HG03064 (cell line): ENCODE data around the gene TASOR2.
A peak's percentile ranks its signal among the peaks of the same experiment; 100 is the strongest.

Source experiments
- ATAC-seq: cut with Tn5 transposase; IDR thresholded peaks from one replicate; pipeline ENCODE4 v1.9.1; 2021; ENCODE audit warnings: low read depth; ENCODE audit not compliant: unreplicated experiment

Gene TASOR2, protein sequence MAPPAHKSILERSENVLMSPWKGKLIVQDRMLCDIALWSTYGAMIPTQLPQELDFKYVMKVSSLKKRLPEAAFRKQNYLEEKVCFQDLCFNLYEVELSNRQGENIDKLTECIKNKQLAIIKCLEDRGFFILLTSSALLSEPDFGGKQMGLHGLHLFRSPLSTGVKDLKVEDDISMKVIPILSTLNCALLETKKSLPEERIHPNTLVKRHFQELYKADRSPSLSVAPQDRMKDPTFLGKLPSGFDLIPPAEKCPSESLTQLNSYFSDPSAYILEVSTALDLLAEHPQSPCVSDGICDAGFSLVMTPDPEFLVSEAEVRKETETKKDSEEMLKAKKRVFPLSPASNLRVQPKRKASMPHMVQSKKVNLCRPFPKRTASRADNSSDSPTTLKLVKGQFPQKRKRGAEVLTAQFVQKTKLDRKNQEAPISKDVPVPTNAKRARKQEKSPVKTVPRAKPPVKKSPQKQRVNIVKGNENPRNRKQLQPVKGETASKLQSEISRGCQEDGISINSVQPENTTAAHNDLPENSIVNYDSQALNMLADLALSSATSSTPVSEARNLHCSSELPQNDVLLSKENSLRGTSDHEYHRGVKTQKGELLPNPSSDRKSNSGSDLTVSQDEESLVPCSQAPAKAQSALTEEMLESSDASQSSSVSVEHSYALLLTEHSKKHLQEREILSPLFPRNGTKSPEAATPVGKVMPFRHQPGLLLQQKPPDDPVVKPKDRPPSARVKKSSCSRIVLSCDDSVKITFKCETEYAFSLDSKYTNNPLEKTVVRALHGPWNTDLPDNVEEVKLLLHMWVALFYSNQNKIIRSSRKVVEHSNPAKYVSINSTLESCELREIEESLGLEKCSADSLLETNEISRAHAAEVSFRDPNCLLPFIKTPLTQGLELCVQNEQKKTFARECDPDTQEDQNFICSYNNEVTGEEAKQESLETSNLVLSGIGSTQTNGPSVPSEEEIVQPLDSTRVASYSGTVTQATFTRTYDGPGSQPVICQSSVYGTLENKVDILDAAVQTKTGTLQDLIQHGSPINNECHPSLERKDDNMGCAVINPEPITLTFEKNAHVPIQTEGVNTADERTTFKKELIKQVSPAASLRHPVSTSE (N-terminal part only)

DNA sequence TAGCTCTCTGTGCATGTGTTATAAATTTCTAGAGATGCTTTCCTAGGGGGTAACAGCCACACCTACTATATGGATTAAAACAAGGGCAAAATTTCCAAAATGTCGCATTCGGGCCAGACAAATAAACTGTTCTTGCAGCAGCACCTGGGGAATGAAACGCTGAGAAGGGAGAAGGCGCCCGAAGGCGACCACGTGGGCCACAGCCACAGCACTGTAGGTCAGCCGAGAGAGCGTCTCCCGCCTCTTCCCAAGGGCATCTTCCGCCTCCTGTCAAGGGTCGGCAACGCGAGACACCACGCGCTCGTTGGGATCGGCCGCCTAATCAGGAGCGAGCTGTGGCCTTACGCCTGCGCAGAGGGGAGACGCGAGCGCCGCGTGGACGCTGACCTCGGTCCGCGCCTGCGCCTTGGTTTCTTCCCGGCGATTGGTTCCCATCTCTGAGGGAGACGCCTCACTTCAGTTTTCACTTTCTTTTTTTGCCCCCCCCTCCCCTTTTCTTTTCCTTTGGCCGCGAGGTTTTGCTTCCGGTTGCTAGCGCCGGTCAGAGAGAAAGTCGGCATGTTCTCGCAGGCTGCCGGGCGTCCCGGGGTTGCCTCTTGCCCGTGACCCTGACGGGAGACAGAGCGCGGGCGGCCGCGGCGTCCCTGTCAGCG is at the start of gene TASOR2:
TSS of gene TASOR2 (plus strand) at position 521 of the 653 bp plus-strand sequence. CDS start 35,805 bp downstream, outside the sequence.
- peak; percentile 63 for ATAC-seq

DNA sequence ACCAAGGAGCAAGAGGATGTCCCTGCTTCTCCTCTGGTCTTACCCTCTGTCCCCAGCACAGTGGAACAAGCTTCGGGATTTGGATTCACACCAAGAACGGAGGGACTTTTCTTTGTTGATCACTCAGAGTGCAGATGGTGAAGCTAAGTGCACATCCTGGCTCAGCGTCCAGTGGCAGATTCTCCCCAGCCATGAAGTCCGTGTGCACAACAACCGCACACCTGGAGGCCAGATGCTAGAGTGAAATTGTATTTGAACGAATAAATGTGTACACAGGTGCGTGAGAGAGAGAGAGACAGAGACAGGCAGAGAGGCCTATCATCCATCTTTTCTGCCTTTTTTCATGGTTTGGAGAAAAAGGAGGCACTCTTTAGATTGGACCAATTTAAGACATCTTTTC is 49.7 kb upstream of the TASOR2 start:
- ATAC-seq = no peak

DNA sequence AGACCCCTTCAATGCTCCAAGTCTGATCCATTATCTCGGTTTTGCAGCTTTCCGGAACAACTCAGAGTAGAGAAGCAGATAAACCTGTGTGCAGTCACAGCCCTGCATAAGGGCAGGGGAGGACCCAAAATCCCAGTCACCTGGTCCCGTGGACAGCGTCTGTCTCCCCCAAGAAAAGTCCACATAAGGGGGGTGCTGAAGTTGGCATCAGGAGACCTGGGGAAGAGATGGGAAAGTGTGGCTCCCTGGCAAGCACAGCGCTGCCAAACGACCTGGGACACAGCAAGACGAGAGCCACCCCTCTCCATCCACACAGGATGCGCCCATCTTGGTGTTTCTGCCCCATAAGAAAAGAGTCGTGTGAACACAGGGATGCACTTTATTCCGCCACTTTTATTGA is 46.1 kb upstream of the TASOR2 start:
- ATAC-seq = no peak

DNA sequence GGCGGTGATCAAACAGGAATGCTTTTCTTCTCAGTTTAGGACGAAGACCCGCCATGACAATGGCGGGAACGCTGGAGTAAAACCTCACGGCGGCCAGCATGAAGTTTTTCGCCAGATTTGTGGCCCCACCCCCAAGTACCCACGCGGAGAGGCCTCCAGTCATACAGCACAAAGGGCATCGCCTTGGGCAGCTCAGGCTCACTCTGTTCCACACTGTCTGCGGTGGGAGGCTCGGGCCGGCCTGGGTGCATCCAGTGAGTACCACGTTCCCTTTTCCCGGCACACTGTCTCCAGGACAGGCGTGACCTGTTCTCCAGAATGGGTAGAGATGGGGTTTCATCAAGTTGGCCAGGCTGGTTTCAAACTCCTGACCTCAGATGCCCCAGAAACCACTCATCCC is 45.6 kb upstream of the TASOR2 start:
- ATAC-seq = no peak

DNA sequence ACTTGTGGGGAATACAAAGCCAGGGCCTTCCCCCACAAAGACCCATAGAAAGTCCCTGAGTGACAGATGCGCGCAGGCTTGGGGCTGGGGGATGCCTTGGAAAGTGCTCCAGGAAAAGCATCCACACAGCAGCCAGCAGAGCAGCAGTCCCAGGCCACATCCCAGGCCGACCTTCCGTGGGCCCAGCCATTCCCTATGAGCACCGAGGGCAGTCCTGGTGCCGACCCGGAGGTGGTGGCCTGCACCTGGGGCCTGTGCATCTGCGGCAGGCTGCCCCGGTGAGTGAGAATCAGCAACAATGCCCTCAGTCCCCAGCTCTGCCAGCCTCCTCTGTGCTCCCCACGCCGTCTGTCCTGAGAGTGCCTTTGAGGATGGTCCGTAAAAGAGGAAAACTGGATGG is 44.6 kb upstream of the TASOR2 start:
- ATAC-seq = no peak

DNA sequence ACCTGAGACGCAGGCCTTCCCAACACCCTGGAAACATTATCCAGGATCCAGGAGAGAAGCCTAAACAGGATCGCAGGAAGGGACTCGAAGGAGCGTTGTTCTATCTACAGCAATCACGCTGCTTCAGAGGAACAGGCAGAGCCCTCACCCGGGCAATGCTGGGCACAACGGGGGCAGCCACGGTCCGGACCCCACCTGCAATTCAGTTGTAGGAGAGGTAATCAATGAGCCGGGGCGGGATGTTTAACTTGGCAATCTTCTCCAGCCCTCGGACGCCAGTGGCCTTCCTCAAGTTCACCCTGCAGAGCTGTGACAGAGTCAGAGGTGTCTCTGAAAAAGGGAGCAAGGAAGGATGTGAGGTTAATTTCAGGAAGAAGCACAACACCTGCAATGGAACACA is 44.1 kb upstream of the TASOR2 start:
- ATAC-seq = no peak

DNA sequence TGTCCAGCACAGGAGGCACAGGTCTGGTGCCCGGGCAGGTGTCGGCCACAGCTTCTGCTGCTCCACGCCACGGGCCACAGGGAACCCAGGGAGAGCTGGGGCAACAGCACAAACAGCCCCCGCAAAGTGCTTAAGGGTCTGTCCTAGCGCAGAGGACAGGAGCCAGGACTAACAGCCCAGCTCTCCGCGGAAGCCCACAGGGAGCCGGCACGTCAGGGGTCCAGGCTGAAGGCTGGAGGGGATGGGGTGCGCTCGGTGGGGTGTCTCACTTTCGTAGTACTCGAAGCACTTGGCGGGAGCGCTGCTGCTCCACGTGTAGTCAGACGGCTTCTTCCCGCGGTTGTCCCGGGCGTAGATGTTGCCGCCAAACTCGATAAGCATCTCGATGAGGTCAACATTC is 43.1 kb upstream of the TASOR2 start:
- ATAC-seq = no peak

DNA sequence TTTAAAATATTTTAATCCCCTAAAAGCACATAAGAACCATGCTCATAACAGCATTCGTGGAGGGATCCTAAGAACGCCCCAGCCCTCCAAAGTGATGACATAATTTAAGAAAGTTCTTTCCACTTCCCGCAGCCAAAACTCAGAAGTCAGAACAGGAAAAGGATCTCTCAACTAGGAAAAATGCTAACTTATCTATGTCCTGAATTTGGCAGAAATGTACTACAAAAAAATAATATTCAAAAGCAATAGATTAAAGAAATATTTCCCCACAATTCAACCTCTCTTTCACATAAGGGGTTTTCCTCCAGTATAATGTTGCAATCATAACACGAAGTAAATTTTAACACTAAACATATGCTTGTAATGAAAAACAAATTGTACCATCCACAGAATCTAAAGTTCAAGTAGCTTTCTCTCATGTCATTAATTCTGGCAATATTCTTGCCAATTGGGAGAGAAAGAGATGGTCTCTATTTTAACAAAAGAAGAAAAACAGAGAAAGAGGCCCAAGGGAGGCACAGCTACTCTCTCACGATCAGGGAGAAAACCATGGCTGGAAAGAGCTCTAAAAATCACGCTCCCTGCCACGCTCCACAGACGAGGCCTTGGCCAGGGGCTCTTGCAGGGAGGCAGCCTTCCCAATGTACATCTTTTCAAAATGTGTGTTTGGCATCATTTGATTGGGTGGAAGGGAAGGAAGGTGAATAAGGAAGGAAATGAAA is 41.1 kb upstream of the TASOR2 start:
- no peak for ATAC-seq

DNA sequence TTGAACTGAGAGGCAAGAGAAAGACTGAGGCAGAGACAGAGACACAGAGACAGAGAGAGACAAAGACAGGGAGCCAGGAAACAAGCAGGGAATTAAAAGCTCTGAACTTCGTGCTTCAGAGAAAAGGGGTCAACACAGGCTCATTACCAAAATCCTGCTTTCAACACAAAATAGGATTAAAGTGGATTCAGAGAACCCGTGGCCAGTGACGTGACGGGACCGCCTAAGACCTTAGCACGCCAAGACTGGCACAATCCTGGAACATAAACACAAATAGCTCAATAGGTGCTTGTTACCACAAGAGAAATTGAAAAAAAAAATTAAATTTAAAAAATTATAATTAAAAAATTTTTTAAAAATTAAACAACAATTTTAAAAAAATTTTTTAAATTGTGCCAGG is 39.7 kb upstream of the TASOR2 start:
- no peak for ATAC-seq

DNA sequence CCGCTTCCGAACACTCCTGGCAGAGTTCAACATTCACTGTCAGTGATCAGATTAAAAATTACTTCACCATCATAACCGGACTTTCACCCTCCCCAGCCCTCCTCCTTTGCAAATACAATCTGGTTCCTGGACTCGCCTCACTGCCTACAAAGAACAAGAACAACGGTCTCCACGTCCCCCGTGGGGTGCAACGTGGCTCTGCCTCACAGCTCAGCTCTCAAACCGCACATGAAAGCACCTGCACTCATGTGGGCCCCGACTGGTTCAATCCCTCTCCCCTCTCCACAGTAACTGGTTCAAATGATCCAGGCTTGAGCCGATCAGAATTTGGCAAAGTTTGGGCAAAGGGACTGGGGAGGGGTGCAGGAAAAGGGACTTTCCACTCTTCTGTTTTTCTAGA is 39.3 kb upstream of the TASOR2 start:
- no peak for ATAC-seq

DNA sequence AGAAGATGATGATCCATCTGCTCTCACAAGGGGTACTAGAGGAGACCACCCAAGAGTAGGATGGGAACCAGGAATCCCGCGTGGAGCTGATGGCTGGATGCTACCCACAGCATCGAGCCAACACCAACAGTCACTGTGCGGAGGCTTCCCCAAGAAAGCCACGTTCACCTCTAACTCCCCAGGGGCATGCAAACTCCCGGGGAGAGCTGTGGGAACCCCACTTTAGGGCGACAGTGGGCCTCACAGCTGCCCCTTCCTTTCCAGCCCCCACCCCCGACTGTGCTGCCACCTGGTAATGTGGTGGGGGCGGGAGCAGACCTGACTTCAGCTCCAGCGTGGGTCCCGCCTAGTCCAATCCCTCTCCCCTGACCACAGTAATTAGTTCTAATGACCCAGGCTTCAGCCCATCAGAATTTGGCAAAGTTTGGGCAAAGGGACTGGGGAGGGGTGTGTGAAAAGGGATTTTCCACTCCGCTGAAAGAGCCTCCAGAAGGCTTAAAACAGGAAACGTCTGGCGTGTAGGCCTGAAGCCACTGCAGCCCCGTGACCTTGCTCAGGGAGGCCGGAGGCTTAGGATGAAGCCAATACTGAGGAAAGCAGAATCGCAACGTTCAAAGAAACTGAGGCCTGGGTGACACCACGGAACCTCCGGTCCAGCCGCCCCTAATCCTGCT is 38.6 kb upstream of the TASOR2 start:
- ATAC-seq = no peak

DNA sequence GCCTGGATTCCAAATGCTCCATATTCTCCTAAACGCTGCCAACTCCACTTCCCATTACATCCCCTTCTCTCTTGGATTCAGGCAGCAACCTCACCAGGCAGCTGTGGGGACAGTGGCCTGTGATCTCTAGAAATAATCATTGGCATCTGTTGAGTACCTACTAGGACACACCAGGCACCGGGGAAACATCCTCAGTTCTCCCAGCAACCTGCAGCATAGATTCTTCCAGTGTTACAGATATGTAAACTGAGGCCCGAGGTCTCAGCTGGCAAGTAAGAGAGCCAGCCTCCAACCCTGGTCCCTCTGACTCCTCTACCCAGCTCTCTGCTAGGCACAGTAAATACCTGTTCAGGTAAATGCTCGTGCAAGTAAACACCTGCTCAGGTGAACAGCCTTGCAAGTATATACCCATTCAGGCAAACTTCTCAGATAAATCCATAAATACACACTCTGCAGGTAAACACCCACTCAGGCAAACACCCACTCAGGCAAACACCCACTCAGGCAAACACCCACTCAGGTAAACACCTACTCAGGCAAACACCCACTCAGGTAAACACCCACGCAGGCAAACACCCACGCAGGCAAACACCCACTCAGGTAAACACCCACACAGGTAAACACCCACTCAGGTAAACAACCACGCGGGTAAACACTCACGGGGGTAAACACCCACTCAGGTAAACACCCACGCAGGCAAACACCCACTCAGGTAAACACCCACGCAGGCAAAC is 37.0 kb upstream of the TASOR2 start:
- ATAC-seq = no peak

DNA sequence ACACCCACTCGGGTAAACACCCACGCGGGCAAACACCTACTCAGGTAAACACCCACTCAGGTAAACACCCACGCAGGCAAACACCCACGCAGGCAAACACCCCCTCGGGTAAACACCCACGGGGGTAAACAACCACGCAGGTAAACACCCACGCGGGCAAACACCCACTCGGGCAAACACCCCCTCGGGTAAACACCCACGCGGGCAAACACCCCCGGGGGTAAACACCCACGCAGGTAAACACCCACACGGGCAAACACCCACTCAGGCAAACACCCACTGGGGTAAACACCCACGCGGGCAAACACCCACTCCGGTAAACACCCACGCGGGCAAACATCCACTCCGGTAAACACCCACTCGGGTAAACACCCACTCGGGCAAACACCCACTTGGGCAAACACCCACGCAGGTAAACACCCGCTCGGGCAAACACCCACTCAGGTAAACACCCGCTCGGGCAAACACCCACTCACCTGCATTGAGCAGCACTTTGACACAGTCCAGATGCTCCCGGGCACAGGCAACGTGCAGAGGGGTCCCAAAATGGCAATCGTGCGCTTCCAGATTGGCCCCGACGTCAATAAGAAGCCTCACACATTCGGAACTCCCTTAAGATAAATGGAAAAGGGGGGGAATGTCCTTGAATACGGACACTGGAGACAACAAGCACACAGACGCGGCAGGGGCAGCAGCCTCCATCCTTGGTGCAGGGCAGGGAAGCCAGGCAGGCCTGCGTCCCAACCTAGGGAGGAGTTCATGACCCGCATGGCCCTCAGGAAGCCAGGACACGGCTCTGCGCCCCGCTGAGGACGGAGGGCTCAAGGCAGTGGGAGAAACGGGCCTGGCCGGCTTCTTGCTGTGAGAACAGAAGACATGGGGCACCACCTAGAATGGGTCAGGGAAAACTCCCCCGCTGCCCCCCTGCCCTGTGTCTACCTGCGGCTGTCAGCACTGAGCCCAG is 35.9 kb upstream of the TASOR2 start:
- ATAC-seq = no peak

DNA sequence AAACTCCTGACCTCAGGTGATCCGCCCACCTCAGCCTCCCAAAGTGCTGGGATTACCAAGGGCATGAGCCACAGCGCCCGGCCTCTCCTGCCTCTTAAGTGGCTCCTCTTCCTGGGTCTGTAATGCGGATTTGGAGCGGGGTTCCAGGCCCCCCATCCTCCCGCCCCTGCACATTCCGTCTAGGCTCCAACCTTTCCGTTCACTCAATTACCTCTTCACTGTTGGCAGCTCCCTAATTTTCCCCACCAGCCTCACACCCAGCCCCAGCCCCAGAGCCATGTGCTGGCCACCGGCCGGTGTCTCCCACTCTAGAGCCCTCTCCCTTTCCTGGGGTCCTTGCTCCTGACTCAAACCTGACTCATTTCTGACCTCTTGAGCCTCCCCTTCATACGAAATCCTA is 34.9 kb upstream of the TASOR2 start:
- no peak for ATAC-seq

DNA sequence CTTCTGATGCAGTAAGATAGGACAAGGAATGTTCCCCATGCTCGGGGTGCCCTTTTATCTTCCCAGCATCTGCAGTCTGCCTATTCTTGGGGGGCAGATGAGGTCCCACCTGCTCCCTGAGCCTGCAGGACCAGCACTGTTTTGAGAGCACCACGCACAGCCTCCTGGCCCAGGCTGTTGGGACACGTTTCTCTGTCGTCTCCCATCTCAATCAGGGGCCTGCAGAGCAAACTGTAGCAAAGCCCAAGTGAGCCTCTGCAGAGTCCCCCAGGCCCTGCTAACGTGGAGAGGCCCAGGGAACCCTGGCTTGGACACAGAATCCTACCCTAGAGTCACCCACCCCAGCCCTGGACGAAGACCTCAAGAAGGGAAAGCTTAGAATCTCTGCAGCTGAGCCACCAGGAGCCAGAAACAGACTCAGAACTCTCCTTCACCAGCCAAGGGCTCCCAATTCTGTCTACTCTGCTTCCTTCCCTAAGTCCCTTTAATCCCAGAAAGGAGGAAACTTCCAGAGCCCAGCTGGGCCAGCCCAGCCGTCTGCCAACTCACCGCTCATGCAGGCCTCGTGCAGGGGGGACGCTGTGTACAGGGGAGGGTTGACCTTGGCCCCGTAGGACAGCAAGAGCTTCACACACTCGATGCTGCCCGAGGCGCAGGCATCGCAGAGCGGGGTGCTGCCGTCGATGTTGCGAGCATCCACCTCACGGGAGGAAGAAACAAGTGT is 33.8 kb upstream of the TASOR2 start:
- no peak for ATAC-seq

DNA sequence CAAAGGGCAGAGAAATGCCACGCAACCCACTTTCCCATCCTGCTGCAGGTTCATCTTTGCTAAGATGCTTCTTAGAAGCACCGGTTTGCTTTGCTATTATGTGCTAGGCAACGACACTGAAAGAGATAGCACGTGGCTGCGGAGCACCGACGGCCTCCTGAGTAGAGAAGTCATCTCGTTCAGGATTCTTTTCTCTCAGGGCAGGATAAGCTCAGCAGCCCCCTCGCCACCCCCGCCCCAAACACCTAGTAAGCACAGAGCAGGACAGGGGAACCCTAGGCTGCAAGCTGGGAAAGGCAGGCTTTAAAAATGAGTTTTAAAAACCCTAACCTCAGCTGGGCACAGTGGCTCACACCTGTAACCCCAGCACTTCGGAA is 33.3 kb upstream of the TASOR2 start:
- ATAC-seq = no peak

DNA sequence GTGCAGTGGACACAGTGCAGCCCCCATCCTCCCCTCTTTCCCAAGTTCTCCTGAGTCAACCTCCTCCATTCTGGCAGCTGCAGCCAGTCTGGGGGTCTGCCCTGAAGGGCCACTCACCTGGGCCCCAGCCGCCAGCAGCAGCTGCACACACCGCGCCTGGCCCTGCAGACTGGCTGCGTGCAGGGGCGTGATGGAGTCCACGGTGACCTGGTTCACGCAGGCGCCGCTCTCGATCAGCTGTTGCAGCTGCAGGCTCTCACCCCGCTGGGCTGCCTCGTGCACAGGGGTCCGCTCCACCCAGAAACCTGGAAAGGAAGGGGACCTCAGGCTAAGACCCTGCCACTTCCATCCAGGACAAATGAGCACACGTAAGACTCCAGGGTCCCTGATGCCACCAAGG is 31.9 kb upstream of the TASOR2 start:
- no peak for ATAC-seq
